GM18951 (cell line): ENCODE data around the gene PVALEF.

Experiments
- POLR2A ChIP-seq: IDR thresholded peaks from 4 replicates; pipeline ENCODE4 v1.6.1; 2011; ENCODE audit warnings: mild to moderate bottlenecking; ENCODE audit not compliant: insufficient read length, insufficient read depth; ENCODE audit errors: extremely low read depth
- in situ Hi-C: fragments of 300-500 bp; cut with MboI; formaldehyde crosslinking; loops from one replicate; pipeline ENCODE4 v1.12.0; 2022; ENCODE audit warnings: low sequenced_read_pairs, mixed read lengths, inconsistent platforms; ENCODE audit not compliant: unreplicated experiment

The PVALEF gene

GRCh38 chr17:81123052-81124048 lies 42.0 kb upstream of the PVALEF start:
- in situ Hi-C loops: no loop called here
- TF ChIP-seq POLR2A: no peak

- in situ Hi-C loops: no loop called here
- no peak for TF ChIP-seq POLR2A
These were observed 40.9 kb upstream of the PVALEF start for GRCh38 chr17:81124377-81124776.

DNA sequence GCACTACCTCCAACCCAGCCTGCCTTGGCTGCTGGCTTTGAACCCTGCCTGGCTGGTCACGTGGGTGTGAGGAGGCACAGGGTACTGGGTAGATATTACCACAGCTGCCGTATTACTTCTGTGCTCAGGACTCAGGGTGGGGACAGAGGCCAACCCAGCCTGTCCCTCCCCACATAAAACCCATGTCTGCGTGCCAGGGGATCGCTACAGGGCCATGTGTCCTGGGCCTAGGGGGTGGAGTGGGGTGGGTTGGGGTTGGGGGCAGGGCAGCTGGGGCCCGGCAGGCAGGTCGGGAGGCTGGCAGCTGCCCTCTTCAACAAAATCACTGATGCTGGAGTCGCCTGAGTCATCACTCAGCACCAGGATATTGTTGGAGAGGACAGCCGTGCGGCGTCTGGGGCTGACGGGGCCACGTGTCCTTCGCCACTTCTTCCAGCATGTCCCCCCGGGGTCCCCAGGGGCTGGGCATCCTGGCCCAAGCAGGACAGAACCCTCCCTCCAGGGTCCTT lies 39.7 kb upstream of the PVALEF start:
- in situ Hi-C loops: no loop called here
- TF ChIP-seq POLR2A: no peak

GRCh38 chr17:81126281-81127132 lies 38.8 kb upstream of the PVALEF start:
- TF ChIP-seq POLR2A: no peak
- in situ Hi-C loops: no loop called here

DNA sequence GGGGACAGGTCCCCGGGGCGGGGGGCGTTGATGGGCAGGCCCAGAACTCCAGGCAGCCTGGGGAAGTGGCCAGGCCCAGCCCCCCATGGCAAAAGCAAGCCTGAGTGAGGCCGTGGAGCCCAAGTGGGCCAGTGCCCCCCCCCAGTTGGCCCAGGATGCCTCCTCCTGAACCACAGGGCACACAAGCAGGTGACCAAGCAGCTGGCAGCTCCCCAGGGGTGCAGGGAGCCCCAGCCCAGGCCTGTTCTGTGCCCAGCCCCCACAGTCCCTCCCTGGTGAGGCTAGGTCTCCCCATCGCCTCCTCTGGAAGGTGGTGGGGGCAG lies 38.2 kb upstream of the PVALEF start:
- in situ Hi-C loops: no loop called here
- no peak for TF ChIP-seq POLR2A

DNA sequence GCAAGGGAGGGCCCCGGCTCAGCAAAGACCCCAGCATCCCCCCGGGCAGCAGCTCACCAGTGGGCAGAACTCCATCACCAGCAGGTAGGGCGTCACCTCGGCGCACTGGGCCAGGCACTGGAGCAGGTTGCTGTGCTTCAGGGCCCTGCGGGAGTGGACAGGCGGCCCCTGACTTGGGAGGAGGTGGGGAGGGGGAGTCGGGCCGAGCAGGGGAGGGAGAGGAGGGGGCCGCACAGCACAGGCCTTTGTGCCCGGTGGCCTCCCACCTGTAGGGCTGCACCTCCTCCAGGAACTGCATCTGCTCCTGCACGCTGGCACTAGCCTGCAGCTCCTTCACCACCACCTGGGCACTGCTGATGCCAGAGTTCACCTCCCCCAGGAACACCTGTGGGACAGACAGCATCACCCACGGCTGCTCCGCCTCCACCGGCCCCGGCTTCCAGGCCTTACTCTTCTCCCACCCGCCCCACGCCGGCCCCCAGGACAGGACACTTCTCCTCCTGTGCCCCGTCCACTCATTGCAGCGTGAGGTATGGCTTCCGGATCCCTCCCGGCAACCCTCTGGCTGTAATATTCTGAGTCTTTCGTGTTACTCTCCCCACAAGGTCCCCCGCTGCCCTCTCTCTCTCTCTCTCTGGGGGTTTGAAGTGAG lies 37.7 kb upstream of the PVALEF start:
- in situ Hi-C loops: no loop called here
- no peak for TF ChIP-seq POLR2A

DNA sequence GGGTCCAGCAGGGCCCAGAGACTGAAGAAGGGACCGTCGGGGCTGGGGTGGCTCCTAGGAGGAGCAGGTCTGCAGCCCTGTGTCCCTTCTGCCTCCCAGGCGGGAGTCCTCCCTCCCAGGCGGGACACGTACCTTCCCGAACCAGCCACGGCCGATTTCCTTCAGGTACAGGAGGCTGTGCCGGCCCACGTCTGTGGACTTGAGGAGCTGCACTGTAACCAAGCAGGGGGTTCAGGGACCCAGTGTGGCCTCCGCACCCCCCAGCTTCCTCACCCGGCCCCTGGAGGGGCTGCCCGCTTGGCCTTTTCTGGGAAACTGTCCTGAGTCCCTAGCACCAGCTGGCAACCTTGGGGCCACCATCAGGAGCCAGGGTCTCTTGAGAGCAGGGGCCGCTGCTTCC lies 37.0 kb upstream of the PVALEF start:
- no peak for TF ChIP-seq POLR2A

GRCh38 chr17:81128774-81129173 lies 36.5 kb upstream of the PVALEF start:
- in situ Hi-C loops: no loop called here

More for the DNA sequence above, 37.0 kb upstream of the PVALEF start:
- in situ Hi-C loops: no loop called here

GRCh38 chr17:81129289-81129688 lies 36.0 kb upstream of the PVALEF start:
- in situ Hi-C loops: no loop called here
- TF ChIP-seq POLR2A: no peak

More at GRCh38 chr17:81128774-81129173, 36.5 kb upstream of the PVALEF start:
- no peak for TF ChIP-seq POLR2A

DNA sequence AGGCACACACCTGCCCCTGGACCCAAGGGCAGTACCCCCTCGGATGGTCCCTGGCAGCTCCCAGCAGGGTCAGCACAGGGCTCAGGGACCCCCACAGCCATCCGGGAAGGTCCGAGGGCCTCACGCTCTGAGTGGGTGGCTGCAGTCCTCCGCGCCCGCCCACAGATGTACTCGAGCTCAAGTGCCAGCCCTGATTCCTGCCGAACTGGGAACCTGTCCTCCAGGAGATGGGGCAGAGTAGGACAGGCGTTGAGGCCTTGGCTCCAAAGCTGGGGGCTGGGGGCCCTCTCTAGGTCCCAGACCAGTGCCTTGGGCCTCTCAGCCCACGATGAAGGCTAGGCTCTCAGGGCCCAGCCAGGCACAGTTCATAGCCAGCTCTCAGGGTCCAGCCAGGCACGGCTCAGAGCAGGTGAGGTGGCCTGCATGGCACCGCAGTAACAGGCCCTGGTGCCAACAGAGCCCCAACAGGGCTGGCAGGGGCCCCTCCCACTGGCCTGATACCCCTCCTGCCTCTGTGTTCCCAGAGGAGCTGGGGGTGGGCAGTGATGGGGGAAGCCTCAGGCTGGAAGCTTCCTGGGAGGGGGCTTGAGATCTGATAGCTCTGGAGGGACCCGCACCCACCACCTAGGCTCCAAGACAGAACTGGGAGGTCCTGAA lies 35.5 kb upstream of the PVALEF start:
- in situ Hi-C loops: no loop called here
- TF ChIP-seq POLR2A: no peak

- in situ Hi-C loops: no loop called here
- no peak for TF ChIP-seq POLR2A
These were observed 34.6 kb upstream of the PVALEF start for GRCh38 chr17:81130385-81131361.
